Measurements from ENCODE around the gene CTSZ. TPM values are rescaled to one million over a fixed set of nuclear protein-coding genes. Genes with fewer than 3 reads are reported as not detected.

Gene CTSZ
- total and polyA plus RNA-seq, 10 of the 15 experiments (the other 5 are each of a cell fraction or from before 2014, with no cell fraction given): 6.0 to 301 (median 154) TPM

GRCh38 chr20:59004763-59005522 is 2.1 kb downstream of the CTSZ start (continued):
- TF ChIP-seq MLLT1 (IDR thresholded peaks at IDR 0.05) (0 out of 2 replicates have a peak, but pooled peaks have one; percentile 59), ZNF687 (IDR thresholded peaks at IDR 0.05) (no peak), FOS (IDR thresholded peaks at IDR 0.05; ENCODE audit: borderline replicate concordance, extremely low read depth, insufficient read length) (no peak), NFYA (IDR thresholded peaks at IDR 0.05; ENCODE audit: borderline replicate concordance, low read depth, low read length) (no peak), STAT1 (conservative IDR thresholded peaks at IDR 0.05) (no peak), EZH2 (IDR thresholded peaks at IDR 0.05; ENCODE audit: borderline replicate concordance, control insufficient read depth, low read depth, low read length) (no peak), ZNF622 (IDR thresholded peaks at IDR 0.05) (no peak), CBX3 (IDR thresholded peaks at IDR 0.05; ENCODE audit: borderline replicate concordance, low read depth) (no peak), GABPA (IDR thresholded peaks at IDR 0.05; ENCODE audit: low read depth) (no peak), MAX (IDR thresholded peaks at IDR 0.05; ENCODE audit: low read depth, low read length) (no peak; the same call in 1 of the 2 replicates), YY1 (IDR thresholded peaks at IDR 0.05; ENCODE audit: low read depth, low read length) (peak; percentile 69), TAF1 (IDR thresholded peaks at IDR 0.05; ENCODE audit: borderline replicate concordance, low read depth, low read length) (peak; percentile 76), SMAD5 (IDR thresholded peaks at IDR 0.05; ENCODE audit: low read depth) (no peak; the same call in 1 of the 2 replicates), EED (IDR thresholded peaks at IDR 0.05; ENCODE audit: low read depth) (peak; percentile 92), SIN3A (IDR thresholded peaks at IDR 0.05; ENCODE audit: low read depth, low read length) (peak; percentile 60), BCL3 (IDR thresholded peaks at IDR 0.05; ENCODE audit: borderline replicate concordance, insufficient read depth, low read depth, low read length, poor library complexity, severe bottlenecking) (peak; percentile 55), E2F4 (IDR thresholded peaks at IDR 0.05; ENCODE audit: low read depth, low read length) (0 out of 2 replicates have a peak, but pooled peaks have one; percentile 38), KDM1A (IDR thresholded peaks at IDR 0.05; ENCODE audit: borderline replicate concordance) (no peak), JUND (IDR thresholded peaks at IDR 0.05; ENCODE audit: low read depth, low read length) (no peak), CHD4 (IDR thresholded peaks at IDR 0.05) (no peak), RB1 (IDR thresholded peaks at IDR 0.05; ENCODE audit: borderline replicate concordance) (no peak), RAD21 (IDR thresholded peaks at IDR 0.05; ENCODE audit: insufficient read depth, low read depth, low read length) (no peak), BRCA1 (IDR thresholded peaks at IDR 0.05; ENCODE audit: low read depth, low read length) (no peak)

Measured in GM12878 (cell line).